Fibroblast of lung (primary cell): Measurements from ENCODE around the gene PIM3. TPM values are rescaled to one million over a fixed set of nuclear protein-coding genes. Genes with fewer than 3 reads are reported as not detected.
"Not testable (repeated sequence)": the region's sequence is repeated elsewhere in the genome, so short reads cannot be mapped to it uniquely, and the experiment has no call there.

Experiments used
- DNase-seq, 2 donors: peaks; one replicate each; pipeline versions ENCODE4 v3.0.0 to v3.0.0-alpha.2; 2010; ENCODE audit warnings: low read depth in 2 of 2
- H2AFZ ChIP-seq: 2 replicates; pipeline ENCODE4 v1.5.1; 2012; ENCODE audit warnings: low read length, control low read depth, inconsistent platforms
- H3K27ac ChIP-seq: 2 replicates; pipeline ENCODE4 v1.5.1; 2011; ENCODE audit warnings: low read length, control low read depth; ENCODE audit not compliant: insufficient read depth
- H3K27me3 ChIP-seq: 2 replicates; pipeline ENCODE4 v1.5.1; 2011; ENCODE audit warnings: mild to moderate bottlenecking, low read length; ENCODE audit not compliant: control insufficient read depth, insufficient read depth
- H3K36me3 ChIP-seq: 2 replicates; pipeline ENCODE4 v1.5.1; 2011; ENCODE audit warnings: low read length; ENCODE audit not compliant: control insufficient read depth, insufficient read depth
- H3K4me1 ChIP-seq: 2 replicates; pipeline ENCODE4 v1.5.1; 2011; ENCODE audit warnings: low read length; ENCODE audit not compliant: control insufficient read depth, insufficient read depth; ENCODE audit errors: extremely low read depth
- H3K4me2 ChIP-seq: 2 replicates; pipeline ENCODE4 v1.5.1; 2011; ENCODE audit warnings: low read length, control low read depth; ENCODE audit not compliant: insufficient read depth; ENCODE audit errors: extremely low read depth
- H3K4me3 ChIP-seq, 4 experiments: fragments of 200-600 bp in 1 of 4; sonication (generic) in 1 of 4; replicated peaks in 1 of 4; 2 replicates each; pipeline ENCODE4 v1.5.1; 2011 to 2016; ENCODE audit warnings: low read length in 4 of 4, low read depth in 3 of 4, mild to moderate bottlenecking in 3 of 4, control low read depth in 2 of 4, inconsistent platforms in 1 of 4, mixed read lengths in 1 of 4; ENCODE audit not compliant: insufficient read depth in 1 of 4; ENCODE audit errors: control extremely low read depth in 1 of 4
- H3K79me2 ChIP-seq: 2 replicates; pipeline ENCODE4 v1.5.1; 2012; ENCODE audit warnings: mild to moderate bottlenecking, low read length, inconsistent platforms; ENCODE audit not compliant: control insufficient read depth, insufficient read depth
- H3K9ac ChIP-seq: 2 replicates; pipeline ENCODE4 v1.5.1; 2011; ENCODE audit warnings: mild to moderate bottlenecking, low read length, control low read depth; ENCODE audit not compliant: insufficient read depth
- H3K9me3 ChIP-seq: 2 replicates; pipeline ENCODE4 v1.5.1; 2012; ENCODE audit warnings: low read depth, low read length; ENCODE audit not compliant: control insufficient read depth, insufficient read depth
- H4K20me1 ChIP-seq: 2 replicates; pipeline ENCODE4 v1.5.1; 2011; ENCODE audit warnings: low read length; ENCODE audit not compliant: control insufficient read depth, insufficient read depth; ENCODE audit errors: extremely low read depth
- CTCF ChIP-seq, 2 donors: IDR thresholded peaks in 1 of 2; conservative IDR thresholded peaks in 1 of 2; 1 replicate in 1 of 2; 2 replicates in 1 of 2; pipeline ENCODE4 v1.5.1; 2011 to 2012; ENCODE audit warnings: low read length in 2 of 2, control low read depth in 1 of 2, inconsistent platforms in 1 of 2, low read depth in 1 of 2, mild to moderate bottlenecking in 1 of 2
- EZH2 ChIP-seq: IDR thresholded peaks from 2 replicates; pipeline ENCODE4 v1.5.1; 2012; ENCODE audit warnings: low read length, control low read depth, mild to moderate bottlenecking; ENCODE audit errors: missing control alignments
- polyA plus RNA-seq, 2 donors: library from polyadenylated mRNA; depleted of rRNA in 1 of 2; stranded (reverse) in 1 of 2; unstranded in 1 of 2; fragments of >200 nt; gene quantifications; 2 replicates each; pipeline ENCODE4 v1.2.1, GENCODE V29; 2011 to 2012; ENCODE audit warnings: missing spikeins in 1 of 2
- total RNA-seq: library from RNA; depleted of rRNA; stranded (reverse); fragments of >200 nt; gene quantifications from 2 replicates; pipeline ENCODE4 v1.2.1, GENCODE V29; 2014

PIM3 gene
- total and polyA plus RNA-seq, 2 donors (not counting 1 experiment from before 2014, with no cell fraction given): 6.8 to 47.7 TPM

DNA sequence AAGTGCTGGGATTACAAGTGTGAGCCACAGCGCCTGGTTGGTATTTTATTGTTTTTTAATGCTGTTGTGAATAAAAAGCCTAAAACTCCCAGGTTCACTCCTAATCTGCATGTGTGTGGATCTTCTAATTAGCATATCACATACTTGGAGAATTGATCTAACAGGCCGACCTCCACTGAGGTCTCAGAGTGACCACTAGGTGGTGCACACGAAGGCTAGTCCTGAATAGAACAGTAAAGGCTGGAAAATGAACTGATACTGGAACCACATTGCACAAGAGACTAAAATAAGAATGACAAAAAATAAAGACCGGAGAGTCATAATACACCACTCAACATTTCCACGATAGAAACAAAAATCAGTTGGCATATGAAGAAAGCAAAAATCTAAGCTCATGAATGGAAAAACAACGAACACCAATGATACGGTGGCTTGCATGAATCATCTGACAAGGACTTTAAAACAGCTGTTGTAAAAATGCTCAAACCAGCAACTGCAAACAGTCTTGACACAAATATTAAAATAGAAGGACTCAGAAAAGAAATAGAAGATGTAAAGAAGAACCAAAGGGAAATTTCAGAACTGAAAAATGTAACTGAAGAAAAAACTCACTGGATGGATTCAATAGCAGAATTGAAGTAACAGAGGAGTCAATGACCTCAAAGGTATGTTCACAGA lies 19.2 kb downstream of the PIM3 start:
- no peak overlapping the region for H3K27ac ChIP-seq
- DNase-seq: peak; percentile 29 to 45
- H4K20me1 ChIP-seq: no peaks in the 10 kb centered on the region
- no peak overlapping the region for H3K4me3 ChIP-seq
- H3K79me2 ChIP-seq: no peaks in the 10 kb centered on the region
- no peak for TF ChIP-seq EZH2
- peak; percentile 32 to 59 for TF ChIP-seq CTCF (conservative IDR thresholded peaks at IDR 0.05 in 1 of 2, IDR thresholded peaks at IDR 0.05 in 1 of 2; ENCODE audit: low read depth in 1 of 2, low read length in 2 of 2)
- H3K9ac ChIP-seq: no peak overlapping the region
- H3K4me2 ChIP-seq: no peak overlapping the region
- H3K36me3 ChIP-seq: no peaks in the 10 kb centered on the region
- H3K4me1 ChIP-seq: no peaks in the 10 kb centered on the region
- no peaks in the 10 kb centered on the region for H3K9me3 ChIP-seq
- H3K27me3 ChIP-seq: peaks cover 10% of the 10 kb centered on the region
- H2AFZ ChIP-seq: no peak overlapping the region

DNA sequence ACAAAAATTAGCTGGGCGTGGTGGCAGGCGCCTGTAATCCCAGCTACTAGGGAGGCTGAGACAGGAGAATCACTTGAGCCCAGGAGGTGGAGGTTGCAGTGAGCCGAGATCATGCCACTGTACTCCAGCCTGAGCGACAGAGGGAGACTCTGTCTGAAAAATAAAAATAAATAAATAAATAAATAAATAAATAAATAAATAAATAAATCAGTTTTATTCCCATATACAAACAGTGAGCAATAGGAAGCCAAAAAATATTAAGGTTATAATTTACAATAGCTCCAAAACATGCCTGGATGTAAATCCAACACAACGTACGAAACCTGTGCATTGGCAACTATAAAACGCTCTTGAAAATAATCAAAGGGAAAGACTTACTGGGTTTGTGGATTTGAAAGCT lies 21.2 kb downstream of the PIM3 start:
- not testable (repeated sequence) for H4K20me1 ChIP-seq

GRCh38 chr22:49983148-49984042 lies 22.8 kb downstream of the PIM3 start:
- TF ChIP-seq CTCF (conservative IDR thresholded peaks at IDR 0.05 in 1 of 2, IDR thresholded peaks at IDR 0.05 in 1 of 2; ENCODE audit: low read depth in 1 of 2, low read length in 2 of 2) (peak in 1 of 2 donors; percentile 20), EZH2 (peak; percentile 73)

More for the DNA sequence above, 21.2 kb downstream of the PIM3 start:
- not testable (repeated sequence) for H3K4me1 ChIP-seq, H3K36me3 ChIP-seq, H3K9me3 ChIP-seq, H3K4me3 ChIP-seq, H3K79me2 ChIP-seq, H3K9ac ChIP-seq, DNase-seq, H3K27ac ChIP-seq, H3K4me2 ChIP-seq, H2AFZ ChIP-seq
- H3K27me3 ChIP-seq: peaks cover 10% of the 10 kb centered on the region

More at GRCh38 chr22:49983148-49984042, 22.8 kb downstream of the PIM3 start:
- H3K9ac ChIP-seq: no peak overlapping the region
- peaks cover 10% of the 10 kb centered on the region for H3K27me3 ChIP-seq
- DNase-seq: no peak
- H3K4me2 ChIP-seq: no peak overlapping the region
- H3K4me1 ChIP-seq: no peaks in the 10 kb centered on the region
- no peaks in the 10 kb centered on the region for H3K36me3 ChIP-seq
- H4K20me1 ChIP-seq: no peaks in the 10 kb centered on the region
- no peak overlapping the region for H3K27ac ChIP-seq
- peak overlapping the region in 1 of 4 experiments; percentile 6 for H3K4me3 ChIP-seq
- H2AFZ ChIP-seq: no peak overlapping the region
- H3K9me3 ChIP-seq: no peaks in the 10 kb centered on the region
- H3K79me2 ChIP-seq: no peaks in the 10 kb centered on the region
